ENCODE results near the gene CRIP1. TPM values are rescaled to one million over a fixed set of nuclear protein-coding genes. Genes with fewer than 3 reads are reported as not detected.

Gene CRIP1
- total RNA-seq, 4 donors from 2014 or later, result 8.2 to 35.6 (median 24.7) TPM

- H3K36me3 ChIP-seq, result no peaks in the 10 kb centered on the region
- peaks cover 19 to 40% (median 27%) of the 10 kb centered on the region in 3 donors for H3K4me1 ChIP-seq
- WGBS, 2 donors, result 69% methylated on average over 6 of the region's 24 CpGs; no CpG with 5 or more reads in 1 of the 2 donors
- TF ChIP-seq POLR2A (IDR thresholded peaks at IDR 0.05) (no peak), CTCF (IDR thresholded peaks at IDR 0.05) (no peak)
- no peak overlapping the region for H3K27ac ChIP-seq
- peak overlapping the region in 3 of 4 donors; percentile 52 to 81 (median 57) for H3K4me3 ChIP-seq
- intact Hi-C loops (cut with DNase I), result loop anchor here (5.0 kb wide), 1 partner anchor 162 kb away; no protein-coding TSS in a partner anchor
- no peaks in the 10 kb centered on the region for H3K9me3 ChIP-seq
- DNase-seq, result no peak
- peaks cover 0 to 56% (median 9%) of the 10 kb centered on the region in 4 donors for H3K27me3 ChIP-seq
These were observed 42.6 kb downstream of the CRIP1 start for GRCh38 chr14:105529319-105529568.

GRCh38 chr14:105529569-105530284, 43.0 kb downstream of the CRIP1 start:
- Histone ChIP-seq H3K4me1 (peaks cover 19 to 40% (median 27%) of the 10 kb centered on the region in 3 donors), H3K36me3 (no peaks in the 10 kb centered on the region), H3K27ac (peak overlapping the region in 2 of 4 donors; percentile 31 to 44), H3K27me3 (peaks cover 0 to 61% (median 9%) of the 10 kb centered on the region in 4 donors), H3K9me3 (no peaks in the 10 kb centered on the region), H3K4me3 (peak overlapping the region in 3 of 4 donors; percentile 0 to 81 (median 57))
- no peak for DNase-seq
- whole genome bisulfite sequencing, 2 donors, result 52 to 80% methylated on average over 1 to 5 of the region's 63 CpGs
- intact Hi-C loops (cut with DNase I), result loop anchor here (5.0 kb wide), 1 partner anchor 162 kb away; no protein-coding TSS in a partner anchor
- TF ChIP-seq CTCF (IDR thresholded peaks at IDR 0.05) (no peak), POLR2A (IDR thresholded peaks at IDR 0.05) (no peak)

- H3K4me3 ChIP-seq, result peak overlapping the region in 1 of 4 donors; percentile 81
- no peak for DNase-seq
- peaks cover 19 to 40% (median 27%) of the 10 kb centered on the region in 3 donors for H3K4me1 ChIP-seq
- peaks cover 0 to 59% (median 9%) of the 10 kb centered on the region in 4 donors for H3K27me3 ChIP-seq
- TF ChIP-seq POLR2A (IDR thresholded peaks at IDR 0.05), result no peak
- peak overlapping the region in 2 of 4 donors; percentile 31 to 44 for H3K27ac ChIP-seq
- H3K9me3 ChIP-seq, result no peaks in the 10 kb centered on the region
- WGBS, 2 donors, result 73 to 81% methylated on average over 2 to 11 of the region's 19 CpGs
- intact Hi-C loops (cut with DNase I), result no loop called here
- no peaks in the 10 kb centered on the region for H3K36me3 ChIP-seq
These were observed 43.8 kb downstream of the CRIP1 start for GRCh38 chr14:105530285-105531087.

GRCh38 chr14:105531088-105531893, 44.6 kb downstream of the CRIP1 start:
- Histone ChIP-seq H3K27ac (no peak overlapping the region), H3K36me3 (no peaks in the 10 kb centered on the region), H3K4me1 (peaks cover 19 to 35% (median 24%) of the 10 kb centered on the region in 3 donors), H3K4me3 (no peak overlapping the region), H3K27me3 (peaks cover 0 to 60% (median 9%) of the 10 kb centered on the region in 4 donors), H3K9me3 (no peaks in the 10 kb centered on the region)
- no peak for DNase-seq
- 86 to 97% methylated on average over 1 to 6 of the region's 30 CpGs for WGBS, 2 donors
- no peak for TF ChIP-seq CTCF (IDR thresholded peaks at IDR 0.05)
- no peak for TF ChIP-seq POLR2A (IDR thresholded peaks at IDR 0.05)
- intact Hi-C loops (cut with DNase I), result no loop called here

- WGBS, 2 donors, result 100% methylated on average over 2 of the region's 19 CpGs; no CpG with 5 or more reads in 1 of the 2 donors
- no peak for DNase-seq
- H3K9me3 ChIP-seq, result no peaks in the 10 kb centered on the region
- no peak overlapping the region for H3K4me3 ChIP-seq
- intact Hi-C loops (cut with DNase I), result no loop called here
- H3K27ac ChIP-seq, result no peak overlapping the region
- H3K4me1 ChIP-seq, result peaks cover 15 to 29% (median 17%) of the 10 kb centered on the region in 3 donors
- H3K36me3 ChIP-seq, result no peaks in the 10 kb centered on the region
- H3K27me3 ChIP-seq, result peaks cover 0 to 62% (median 5%) of the 10 kb centered on the region in 4 donors
- TF ChIP-seq POLR2A (IDR thresholded peaks at IDR 0.05) (no peak), CTCF (IDR thresholded peaks at IDR 0.05) (no peak)
These were observed 45.4 kb downstream of the CRIP1 start for GRCh38 chr14:105531894-105532623.

All from esophagus squamous epithelium (tissue), 5 donors.